Myocyte (in vitro differentiated cells): ENCODE measurements around the gene EVA1A. TPM values are rescaled to one million over a fixed set of nuclear protein-coding genes. Genes with fewer than 3 reads are reported as not detected.

Experiments used
- DNase-seq: peaks from one replicate; pipeline ENCODE4 v3.0.0-alpha.2; 2012; ENCODE audit warnings: low read depth
- polyA plus RNA-seq: library from polyadenylated mRNA; unstranded; fragments of >200 nt; gene quantifications from one replicate; pipeline ENCODE4 v1.2.1, GENCODE V29; 2012; ENCODE audit warnings: missing spikeins
- total RNA-seq: library from RNA; depleted of rRNA; stranded (reverse); fragments of >200 nt; gene quantifications from 2 replicates; pipeline ENCODE4 v1.2.3, GENCODE V29; 2014

The EVA1A gene
- total RNA-seq = 3.2 and 4.4 TPM in 2 replicates
- polyA plus RNA-seq = 18.2 TPM

- peak; percentile 43 for DNase-seq
Measured at GRCh38 chr2:75560768-75561565, at the start of gene EVA1A. Gene EVA1A, minus strand, starts transcription at chr2:75560939. Its CDS starts 42,799 bp downstream, at chr2:75518140.

- DNase-seq = no peak
Measured at GRCh38 chr2:75609937-75610508, 49.3 kb upstream of the EVA1A start.

- no peak for DNase-seq
Measured at GRCh38 chr2:75609334-75609689, 48.6 kb upstream of the EVA1A start.

- peak; percentile 50 for DNase-seq
Measured at GRCh38 chr2:75608684-75609333, 48.1 kb upstream of the EVA1A start.

GRCh38 chr2:75607988-75608683 lies 47.4 kb upstream of the EVA1A start:
- no peak for DNase-seq

GRCh38 chr2:75607400-75607798 lies 46.7 kb upstream of the EVA1A start:
- no peak for DNase-seq

GRCh38 chr2:75606761-75607399 lies 46.1 kb upstream of the EVA1A start:
- peak; percentile 52 for DNase-seq

- DNase-seq = peak; percentile 66
Measured at GRCh38 chr2:75605770-75606529, 45.2 kb upstream of the EVA1A start.

GRCh38 chr2:75604484-75604883 lies 43.7 kb upstream of the EVA1A start:
- no peak for DNase-seq

GRCh38 chr2:75603477-75603876 lies 42.7 kb upstream of the EVA1A start:
- no peak for DNase-seq

GRCh38 chr2:75602724-75603342 lies 42.1 kb upstream of the EVA1A start:
- peak; percentile 40 for DNase-seq

GRCh38 chr2:75600461-75601011 lies 39.8 kb upstream of the EVA1A start:
- DNase-seq = no peak

- DNase-seq = no peak
Measured at GRCh38 chr2:75598589-75599155, 37.9 kb upstream of the EVA1A start.

GRCh38 chr2:75597949-75598348 lies 37.2 kb upstream of the EVA1A start:
- DNase-seq = no peak

- no peak for DNase-seq
Measured at GRCh38 chr2:75596784-75597183, 36.0 kb upstream of the EVA1A start.

- no peak for DNase-seq
Measured at GRCh38 chr2:75595541-75596395, 35.0 kb upstream of the EVA1A start.

GRCh38 chr2:75594596-75594995 lies 33.9 kb upstream of the EVA1A start:
- no peak for DNase-seq

GRCh38 chr2:75592888-75593287 lies 32.1 kb upstream of the EVA1A start:
- DNase-seq = no peak
